ENCODE measurements around the gene MINDY3. TPM values are rescaled to one million over a fixed set of nuclear protein-coding genes. Genes with fewer than 3 reads are reported as not detected.

MINDY3 gene
- total RNA-seq, 1 donor from 2014 or later, result 22.2 TPM

GRCh38 chr10:15871823-15872222 is 11.5 kb upstream of the MINDY3 start:
- DNase-seq (ENCODE audit: low read depth), result no peak
- Histone ChIP-seq H3K36me3 (ENCODE audit: control insufficient read depth, insufficient read depth, low read length) (no peaks in the 10 kb centered on the region), H3K27me3 (ENCODE audit: control insufficient read depth, insufficient read depth, low read length) (no peaks in the 10 kb centered on the region), H3K4me3 (ENCODE audit: low read depth, low read length) (no peak overlapping the region)
- TF ChIP-seq, protein P1, sequence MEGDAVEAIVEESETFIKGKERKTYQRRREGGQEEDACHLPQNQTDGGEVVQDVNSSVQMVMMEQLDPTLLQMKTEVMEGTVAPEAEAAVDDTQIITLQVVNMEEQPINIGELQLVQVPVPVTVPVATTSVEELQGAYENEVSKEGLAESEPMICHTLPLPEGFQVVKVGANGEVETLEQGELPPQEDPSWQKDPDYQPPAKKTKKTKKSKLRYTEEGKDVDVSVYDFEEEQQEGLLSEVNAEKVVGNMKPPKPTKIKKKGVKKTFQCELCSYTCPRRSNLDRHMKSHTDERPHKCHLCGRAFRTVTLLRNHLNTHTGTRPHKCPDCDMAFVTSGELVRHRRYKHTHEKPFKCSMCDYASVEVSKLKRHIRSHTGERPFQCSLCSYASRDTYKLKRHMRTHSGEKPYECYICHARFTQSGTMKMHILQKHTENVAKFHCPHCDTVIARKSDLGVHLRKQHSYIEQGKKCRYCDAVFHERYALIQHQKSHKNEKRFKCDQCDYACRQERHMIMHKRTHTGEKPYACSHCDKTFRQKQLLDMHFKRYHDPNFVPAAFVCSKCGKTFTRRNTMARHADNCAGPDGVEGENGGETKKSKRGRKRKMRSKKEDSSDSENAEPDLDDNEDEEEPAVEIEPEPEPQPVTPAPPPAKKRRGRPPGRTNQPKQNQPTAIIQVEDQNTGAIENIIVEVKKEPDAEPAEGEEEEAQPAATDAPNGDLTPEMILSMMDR (IDR thresholded peaks at IDR 0.05; ENCODE audit: insufficient read depth, low read length, poor library complexity, severe bottlenecking), result no peak

- Histone ChIP-seq H3K4me3 (ENCODE audit: low read depth, low read length) (no peak overlapping the region), H3K36me3 (ENCODE audit: control insufficient read depth, insufficient read depth, low read length) (no peaks in the 10 kb centered on the region), H3K27me3 (ENCODE audit: control insufficient read depth, insufficient read depth, low read length) (no peaks in the 10 kb centered on the region)
- TF ChIP-seq, protein P1 (IDR thresholded peaks at IDR 0.05; ENCODE audit: insufficient read depth, low read length, poor library complexity, severe bottlenecking), result no peak
- no peak for DNase-seq (ENCODE audit: low read depth)
Measured at GRCh38 chr10:15869935-15870334, 9.6 kb upstream of the MINDY3 start.

DNA sequence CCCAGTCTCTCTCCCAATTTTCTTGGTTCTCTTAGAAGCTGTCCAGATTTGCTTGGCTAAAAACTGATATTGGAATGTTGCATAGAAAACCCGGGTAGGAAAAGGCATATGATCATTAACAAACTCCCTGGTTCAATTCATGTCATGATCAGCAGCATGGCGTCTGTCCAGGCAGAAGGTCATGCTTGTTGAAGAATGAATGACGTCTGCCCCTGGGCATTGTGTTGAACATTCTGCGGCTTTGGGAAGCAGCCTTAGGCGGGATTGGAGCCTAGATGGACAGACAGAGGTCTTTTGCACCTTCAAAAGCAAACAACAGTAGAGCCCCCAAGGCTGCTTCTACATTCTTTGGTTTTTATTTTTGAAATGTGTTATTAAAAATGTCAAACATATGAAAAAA is 7.7 kb upstream of the MINDY3 start:
- DNase-seq (ENCODE audit: low read depth), result no peak
- Histone ChIP-seq H3K4me3 (ENCODE audit: low read depth, low read length) (no peak overlapping the region), H3K27me3 (ENCODE audit: control insufficient read depth, insufficient read depth, low read length) (no peaks in the 10 kb centered on the region), H3K36me3 (ENCODE audit: control insufficient read depth, insufficient read depth, low read length) (no peaks in the 10 kb centered on the region)
- TF ChIP-seq, protein P1 (IDR thresholded peaks at IDR 0.05; ENCODE audit: insufficient read depth, low read length, poor library complexity, severe bottlenecking), result no peak

DNA sequence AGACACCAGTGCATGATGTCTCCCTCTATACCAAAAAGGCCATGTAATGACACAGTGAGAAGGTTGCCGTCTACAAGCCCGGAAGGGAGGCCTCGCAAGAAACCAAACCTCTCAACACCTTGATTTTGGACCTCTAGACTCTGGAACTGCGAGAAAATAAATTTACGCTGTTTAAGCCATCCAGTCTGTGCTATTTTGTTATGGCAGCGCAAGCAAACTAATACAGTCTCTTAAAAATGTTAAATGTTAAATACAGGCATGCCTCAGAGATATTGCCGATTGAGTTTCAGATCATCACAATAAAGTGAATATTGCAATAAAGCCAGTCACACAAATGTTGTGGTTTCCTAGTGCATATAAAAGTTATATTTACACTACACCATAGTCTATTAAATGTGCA is 5.0 kb upstream of the MINDY3 start:
- no peaks in the 10 kb centered on the region for H3K36me3 ChIP-seq (ENCODE audit: control insufficient read depth, insufficient read depth, low read length)
- no peaks in the 10 kb centered on the region for H3K27me3 ChIP-seq (ENCODE audit: control insufficient read depth, insufficient read depth, low read length)
- no peak overlapping the region for H3K4me3 ChIP-seq (ENCODE audit: low read depth, low read length)
- TF ChIP-seq, protein P1 (IDR thresholded peaks at IDR 0.05; ENCODE audit: insufficient read depth, low read length, poor library complexity, severe bottlenecking), result no peak
- no peak for DNase-seq (ENCODE audit: low read depth)

DNA sequence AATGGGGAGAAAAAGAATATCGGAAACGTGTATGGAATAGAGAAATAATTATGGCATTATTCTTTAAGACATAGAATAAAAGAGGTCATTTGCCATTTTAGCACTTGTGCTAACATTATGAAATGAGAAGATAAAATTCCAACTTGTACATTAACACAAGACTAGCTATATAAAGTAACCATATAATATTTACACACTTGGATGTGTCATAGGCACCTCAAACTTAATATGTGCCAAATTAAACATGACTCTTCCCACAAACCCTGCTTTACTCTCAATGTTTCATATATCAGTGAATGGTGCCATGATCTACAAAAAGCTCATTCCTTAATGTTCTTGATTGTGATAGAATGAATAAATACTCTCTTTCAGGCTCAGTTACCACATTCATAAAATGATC is 4.1 kb upstream of the MINDY3 start:
- H3K4me3 ChIP-seq (ENCODE audit: low read depth, low read length), result no peak overlapping the region
- no peaks in the 10 kb centered on the region for H3K36me3 ChIP-seq (ENCODE audit: control insufficient read depth, insufficient read depth, low read length)
- DNase-seq (ENCODE audit: low read depth), result no peak
- H3K27me3 ChIP-seq (ENCODE audit: control insufficient read depth, insufficient read depth, low read length), result no peaks in the 10 kb centered on the region
- TF ChIP-seq, protein P1 (IDR thresholded peaks at IDR 0.05; ENCODE audit: insufficient read depth, low read length, poor library complexity, severe bottlenecking), result no peak

- Histone ChIP-seq H3K27me3 (ENCODE audit: control insufficient read depth, insufficient read depth, low read length) (no peaks in the 10 kb centered on the region), H3K36me3 (ENCODE audit: control insufficient read depth, insufficient read depth, low read length) (no peaks in the 10 kb centered on the region), H3K4me3 (ENCODE audit: low read depth, low read length) (no peak overlapping the region)
- TF ChIP-seq, protein P1 (IDR thresholded peaks at IDR 0.05; ENCODE audit: insufficient read depth, low read length, poor library complexity, severe bottlenecking), result no peak
- no peak for DNase-seq (ENCODE audit: low read depth)
Measured at GRCh38 chr10:15863733-15864132, 3.4 kb upstream of the MINDY3 start.
